A172 (cell line): Measurements from ENCODE around the gene COPZ1. TPM values are rescaled to one million over a fixed set of nuclear protein-coding genes. Genes with fewer than 3 reads are reported as not detected.

Source experiments
- DNase-seq: peaks from one replicate; pipeline ENCODE4 v3.0.0-alpha.2; 2015; ENCODE audit warnings: low spot score
- total RNA-seq: library from RNA; depleted of rRNA; stranded (reverse); fragments of >200 nt; shearing (Covaris generic); gene quantifications from 2 replicates; pipeline ENCODE4 v1.2.3, GENCODE V29; 2014

The COPZ1 gene
- total RNA-seq, 1 experiment from 2014 or later = 209 TPM

DNA sequence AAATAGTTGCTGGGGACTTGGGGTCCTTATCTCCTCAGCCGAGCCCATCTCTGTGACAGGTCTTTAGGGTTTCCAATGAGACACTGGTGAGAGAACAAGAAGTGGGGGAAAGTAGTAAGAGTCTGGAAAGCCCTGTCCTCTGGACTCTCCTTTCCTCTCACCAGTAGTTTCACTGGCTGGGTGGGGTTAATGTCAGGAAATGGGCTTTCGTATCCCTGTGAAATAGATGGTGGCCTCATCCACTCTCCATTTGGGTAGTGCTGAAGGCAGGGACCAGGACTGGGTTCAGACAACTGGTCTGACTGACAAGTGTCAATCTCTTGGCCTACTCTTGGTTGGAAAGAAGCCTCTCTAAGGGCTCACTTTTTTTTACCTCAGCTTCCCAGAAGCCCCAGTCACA, 52.1 kb downstream of the COPZ1 start:
- DNase-seq = no peak

DNA sequence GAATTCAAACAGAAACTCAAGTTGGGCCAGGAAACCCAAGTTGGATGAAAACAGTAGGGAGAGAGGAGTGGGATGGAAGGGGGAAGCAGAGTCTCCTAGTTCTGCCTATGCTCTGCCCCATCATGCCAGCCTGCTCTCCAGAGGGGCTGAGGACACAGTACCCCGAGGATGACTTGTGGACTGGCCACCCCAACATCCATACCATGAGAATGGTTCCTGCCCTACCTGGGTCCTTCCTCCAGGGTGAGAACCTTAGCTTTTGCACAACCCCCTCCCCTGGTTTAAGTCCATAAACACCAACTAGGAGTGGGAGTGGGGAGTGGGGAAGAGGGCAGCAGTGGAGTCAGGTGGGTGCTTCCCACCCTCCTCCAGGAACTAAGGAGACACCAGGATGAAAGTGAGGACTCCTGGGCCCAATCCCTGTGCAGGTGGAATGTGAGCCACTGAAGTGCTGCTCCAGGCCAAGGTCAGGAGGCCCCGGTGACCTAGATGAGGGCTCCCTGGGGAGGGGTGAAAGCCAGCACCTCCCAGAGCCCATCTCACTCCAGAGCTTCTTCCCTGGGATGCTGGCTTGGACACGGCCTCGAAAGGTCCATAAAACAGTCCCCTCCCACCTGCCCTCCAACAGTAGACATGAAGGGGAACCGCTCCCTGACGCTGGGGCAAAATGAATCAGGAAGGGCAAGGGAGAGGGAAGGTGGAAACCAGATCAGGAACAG, 53.0 kb downstream of the COPZ1 start:
- no peak for DNase-seq

DNA sequence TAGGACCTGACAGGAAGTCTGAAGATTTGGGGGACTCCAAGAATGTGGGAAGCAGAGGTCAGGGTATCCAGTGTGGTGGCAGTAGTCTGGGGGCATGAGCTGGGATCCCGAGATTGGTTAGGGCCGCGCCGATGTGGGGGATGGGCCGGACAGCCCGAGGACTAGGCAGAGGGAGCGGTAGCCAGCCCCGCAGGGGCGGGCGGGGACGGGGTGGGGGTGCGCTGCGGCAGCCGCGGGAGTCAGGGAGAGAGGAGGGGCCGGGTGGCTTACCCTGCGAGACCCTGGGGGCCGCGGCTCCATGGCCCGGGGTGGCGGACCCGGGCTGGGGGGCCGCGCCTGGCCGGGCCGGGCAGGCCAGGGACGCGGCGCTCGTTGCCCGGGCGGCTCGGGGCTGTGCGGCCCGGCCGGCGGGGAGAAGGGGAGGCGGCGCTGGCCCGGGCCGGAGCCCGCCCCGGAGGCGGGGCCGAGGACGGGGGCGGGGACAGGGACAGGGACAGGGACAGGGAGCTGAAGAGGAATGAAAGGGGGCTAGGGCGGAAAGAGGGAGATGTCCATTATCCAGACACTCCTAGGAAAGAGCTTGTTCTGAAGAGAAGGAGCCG, 54.0 kb downstream of the COPZ1 start:
- no peak for DNase-seq

DNA sequence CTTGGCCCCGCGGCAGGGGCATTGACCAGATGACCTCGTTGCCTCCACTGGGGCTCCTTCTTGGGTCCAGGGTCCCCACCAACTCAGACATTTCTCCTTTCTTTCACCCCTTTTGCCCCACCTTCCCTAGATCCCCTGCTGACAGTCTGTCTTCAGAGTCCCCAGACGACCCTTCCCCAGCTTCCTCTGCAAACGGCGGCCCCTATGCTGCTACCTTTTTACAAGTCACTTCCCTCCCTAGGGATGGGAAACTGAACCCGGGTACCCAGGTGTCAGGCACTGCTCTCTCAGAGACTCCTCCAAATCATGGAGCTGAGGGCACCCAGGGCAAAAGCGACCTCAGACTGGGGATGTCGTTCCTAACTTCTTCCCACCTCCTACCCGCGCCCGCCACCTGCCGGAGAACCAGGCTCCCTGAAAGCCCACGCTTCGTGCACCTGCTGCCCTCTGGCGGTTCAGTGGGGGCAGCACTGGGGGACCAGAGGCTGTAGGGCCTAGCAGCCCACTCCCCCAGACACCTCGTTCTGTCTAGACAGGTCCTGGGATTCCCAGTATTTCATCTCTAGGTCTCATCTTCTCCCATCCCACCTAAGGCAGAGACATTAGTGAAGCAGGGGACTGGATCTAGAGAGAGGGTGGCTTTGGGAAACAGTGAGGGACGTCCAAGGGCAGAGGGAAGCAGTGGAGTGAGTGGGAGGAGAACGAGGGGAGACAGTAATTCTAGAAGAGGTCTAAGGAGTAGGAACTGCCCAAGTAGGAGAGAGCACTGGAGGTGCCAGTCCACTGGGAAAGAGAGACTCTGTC, 54.7 kb downstream of the COPZ1 start:
- peak; percentile 84 for DNase-seq

DNA sequence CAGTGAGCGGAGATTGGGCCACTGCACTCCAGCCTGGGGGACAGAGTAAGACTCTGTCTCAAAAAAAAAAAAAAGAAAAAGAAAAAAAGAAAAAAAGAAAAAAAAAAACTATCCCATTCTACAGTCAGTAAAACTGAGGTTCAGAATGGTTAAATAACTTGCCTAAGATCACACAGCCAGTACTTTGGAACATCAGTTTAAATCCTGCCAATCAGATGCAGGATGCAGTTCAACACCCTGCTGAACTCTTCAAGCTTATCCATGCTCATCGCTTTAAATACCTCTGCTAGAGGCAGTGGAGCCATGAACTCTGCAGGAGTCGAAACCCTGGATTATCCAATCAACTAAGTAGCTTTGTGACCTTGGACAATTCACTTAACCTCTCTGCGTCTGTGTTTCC, 56.2 kb downstream of the COPZ1 start:
- no peak for DNase-seq

DNA sequence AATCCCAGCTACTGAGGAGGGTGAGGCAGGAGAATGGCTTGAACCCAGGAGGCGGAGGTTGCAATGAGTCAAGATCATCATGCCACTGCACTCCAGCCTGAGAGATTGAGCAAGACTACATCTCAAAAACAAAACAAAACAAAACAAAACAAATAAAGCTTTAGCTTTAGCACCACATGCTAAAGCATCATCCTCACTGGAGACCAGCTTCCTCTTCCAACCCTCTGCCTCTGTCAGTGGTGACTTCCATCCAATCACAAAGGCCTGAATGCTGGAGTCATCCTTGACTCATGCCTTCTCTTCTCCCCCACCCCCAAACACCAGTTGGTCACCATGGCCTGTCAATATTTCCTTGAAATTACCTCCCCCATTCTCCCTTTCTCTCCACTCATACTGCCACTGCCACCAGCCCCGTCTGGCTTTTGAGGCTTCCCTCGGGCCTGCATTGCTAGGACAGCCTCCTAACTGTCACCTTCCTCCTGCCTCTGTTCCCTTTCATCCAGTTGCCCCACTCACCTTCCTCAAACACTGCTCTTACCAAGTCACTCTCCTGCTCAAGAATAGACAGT, 58.2 kb downstream of the COPZ1 start:
- DNase-seq = peak; percentile 89

DNA sequence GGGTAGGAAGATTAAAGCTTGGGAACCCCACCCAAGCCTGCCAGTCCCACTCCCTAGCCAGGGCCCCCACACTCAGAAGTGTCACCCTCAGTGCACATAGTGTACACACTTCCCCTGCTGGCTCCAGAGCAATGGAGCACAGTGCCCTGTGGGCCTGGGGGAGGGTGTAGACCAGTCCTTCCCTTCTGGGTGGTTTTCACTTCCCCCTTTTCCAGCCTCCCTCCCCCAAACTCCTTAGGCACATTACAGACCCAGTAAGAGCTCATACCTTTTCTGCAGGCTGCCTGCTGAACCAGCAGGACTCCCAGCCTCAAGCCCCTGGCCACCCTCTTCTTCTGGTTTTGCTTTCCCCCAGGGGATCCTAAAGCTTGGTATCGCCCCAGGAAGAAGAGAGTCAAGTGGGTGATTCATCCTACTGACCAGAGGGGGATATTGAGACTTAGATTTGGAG, 59.7 kb downstream of the COPZ1 start, which contains the start of gene ZNF385A:
ZNF385A (minus strand) TSS at position 143 of the 451 bp plus-strand sequence. CDS start 219 bp downstream, outside the sequence.
- DNase-seq = no peak

DNA sequence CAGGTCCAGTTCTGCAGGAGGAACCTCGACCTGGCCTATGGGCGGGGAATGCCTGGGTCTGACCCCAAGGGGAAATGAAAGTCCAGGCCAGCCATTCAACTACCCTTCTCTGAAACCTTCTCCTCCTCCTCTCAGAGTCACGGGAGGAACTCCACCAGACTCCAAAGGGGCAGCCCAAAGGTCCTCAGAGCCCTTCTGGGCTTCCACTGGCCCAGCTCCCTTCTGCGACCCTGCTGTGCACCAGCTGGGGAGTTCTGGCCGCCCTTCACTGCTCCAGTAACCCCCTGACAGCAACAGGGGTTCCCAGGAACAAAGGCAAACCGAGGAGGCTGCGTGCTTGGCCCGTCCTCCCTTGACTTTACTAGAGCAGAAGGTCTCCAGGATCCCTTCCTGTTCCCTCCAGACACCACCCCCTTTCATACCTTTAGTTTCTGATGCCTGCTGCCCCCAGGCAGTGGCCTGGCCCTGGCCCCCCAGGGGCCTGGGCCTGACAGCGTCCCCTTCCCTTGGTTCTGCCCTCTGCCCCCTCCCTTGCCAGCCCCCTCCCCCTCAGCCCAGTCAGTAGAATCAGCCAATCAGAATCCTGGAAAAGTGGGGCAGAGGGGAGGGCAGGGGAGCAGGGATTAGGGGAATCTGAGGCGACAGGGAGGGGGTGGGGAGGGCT, 60.5 kb downstream of the COPZ1 start:
- DNase-seq = no peak

DNA sequence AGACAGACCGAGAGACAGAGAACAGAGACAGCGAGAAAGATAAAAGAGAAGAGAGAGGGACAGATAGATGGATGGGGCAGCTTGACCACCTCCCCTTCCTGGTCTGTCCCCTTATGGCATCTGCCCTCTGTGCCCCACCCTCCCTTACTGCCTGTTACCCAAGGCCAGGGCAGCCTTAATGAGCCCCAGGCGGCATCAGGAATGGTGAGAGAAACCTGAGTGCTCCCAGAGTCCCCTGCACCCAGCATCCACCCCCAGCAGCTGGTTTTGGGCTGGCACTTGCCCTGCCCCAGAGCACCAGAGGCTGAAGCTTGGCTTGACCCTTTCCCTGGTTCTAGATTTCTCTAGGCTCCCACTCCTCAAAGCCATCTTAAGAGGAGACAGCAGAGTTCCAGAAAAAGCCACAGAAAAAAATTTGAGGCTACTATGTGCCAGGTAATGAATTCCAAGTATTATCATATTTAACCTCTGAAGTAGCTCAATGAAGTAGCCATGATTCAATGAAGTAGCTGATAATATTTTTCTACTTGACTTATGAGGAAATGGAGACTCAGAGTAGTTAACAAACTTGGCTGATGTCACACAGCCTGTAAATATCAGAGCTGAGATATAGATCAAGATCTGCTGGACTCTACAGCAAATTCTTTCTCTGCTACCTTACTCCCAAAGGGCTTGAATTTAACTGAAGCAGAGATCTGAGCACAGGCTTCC, 61.6 kb downstream of the COPZ1 start:
- no peak for DNase-seq

DNA sequence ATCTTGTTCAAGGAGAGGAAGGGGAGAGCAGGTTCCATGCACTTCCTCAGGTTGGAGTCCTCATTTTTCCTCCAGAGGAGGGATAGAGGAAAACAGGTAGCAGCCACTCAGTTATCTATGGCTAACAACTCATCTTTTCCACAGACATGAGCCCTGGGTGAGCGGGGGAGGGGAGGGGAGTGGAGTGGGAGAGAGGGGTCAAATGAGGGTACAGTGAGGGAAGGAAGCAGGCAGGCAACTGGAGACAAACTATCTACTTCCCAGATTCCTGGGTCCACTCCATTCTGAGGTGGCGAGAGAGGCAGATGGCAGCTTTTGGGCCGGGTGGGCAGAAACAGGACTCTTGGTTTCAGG, 62.2 kb downstream of the COPZ1 start:
- no peak for DNase-seq

DNA sequence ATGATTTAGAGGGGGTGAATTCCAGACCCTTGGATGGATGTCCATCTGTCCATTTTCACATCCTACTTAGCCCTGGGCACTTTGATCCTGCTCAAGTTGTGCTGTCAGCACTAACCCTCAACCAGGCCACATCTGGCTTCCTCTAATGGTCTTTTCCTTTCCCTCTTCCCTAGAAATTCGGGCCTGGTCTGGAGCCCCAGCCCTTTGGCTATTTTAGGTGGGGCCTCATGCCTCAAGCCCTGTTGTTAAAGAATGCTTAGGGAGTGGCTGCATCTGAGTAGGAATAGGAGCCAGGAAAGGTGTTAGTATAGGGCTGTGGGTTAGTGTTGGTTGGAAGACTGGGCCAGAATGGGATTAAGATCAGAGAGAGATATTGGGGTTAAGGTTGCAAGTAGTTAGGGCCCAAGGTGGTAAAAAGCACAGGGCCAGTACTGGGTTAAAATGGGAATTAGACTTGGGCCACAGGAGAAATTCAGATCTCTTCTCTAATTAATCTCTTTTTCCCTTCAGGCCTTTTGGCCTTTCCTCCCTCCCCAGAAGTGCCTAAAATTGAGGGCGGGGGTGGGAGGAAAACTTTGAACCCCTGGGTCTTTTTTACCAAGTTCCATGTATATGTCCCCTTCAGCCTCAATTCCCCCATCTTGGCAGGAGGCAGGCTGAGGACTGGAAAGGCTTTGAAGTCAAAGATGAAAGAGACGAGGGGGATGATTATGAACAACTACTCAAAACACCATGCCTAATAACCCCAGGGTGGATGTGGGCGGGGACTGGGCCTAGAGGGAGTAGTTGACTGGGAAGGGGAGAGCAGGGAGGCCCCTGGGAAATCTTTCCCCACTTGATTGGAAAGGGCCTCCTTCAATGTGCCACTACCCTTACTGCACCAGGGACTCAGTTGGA, 63.6 kb downstream of the COPZ1 start:
- no peak for DNase-seq

DNA sequence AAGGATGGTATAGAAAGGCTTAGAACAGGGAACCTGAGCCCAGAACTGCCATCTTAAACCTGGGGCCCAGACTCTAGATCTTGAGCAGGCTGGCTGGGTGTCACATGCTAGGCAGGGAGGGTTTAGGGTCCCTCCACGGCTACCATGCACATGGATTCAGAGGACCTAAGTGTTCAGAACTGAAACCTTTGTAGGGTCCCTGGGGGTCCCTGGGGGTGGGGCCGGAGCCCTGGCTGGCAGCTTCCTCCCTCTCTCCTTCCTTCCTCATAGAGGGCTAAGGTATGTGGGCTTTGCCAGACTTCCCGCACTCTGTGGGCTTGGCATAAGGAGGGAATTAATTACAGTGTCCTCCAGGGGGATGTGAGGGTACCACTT, 64.2 kb downstream of the COPZ1 start:
- no peak for DNase-seq

DNA sequence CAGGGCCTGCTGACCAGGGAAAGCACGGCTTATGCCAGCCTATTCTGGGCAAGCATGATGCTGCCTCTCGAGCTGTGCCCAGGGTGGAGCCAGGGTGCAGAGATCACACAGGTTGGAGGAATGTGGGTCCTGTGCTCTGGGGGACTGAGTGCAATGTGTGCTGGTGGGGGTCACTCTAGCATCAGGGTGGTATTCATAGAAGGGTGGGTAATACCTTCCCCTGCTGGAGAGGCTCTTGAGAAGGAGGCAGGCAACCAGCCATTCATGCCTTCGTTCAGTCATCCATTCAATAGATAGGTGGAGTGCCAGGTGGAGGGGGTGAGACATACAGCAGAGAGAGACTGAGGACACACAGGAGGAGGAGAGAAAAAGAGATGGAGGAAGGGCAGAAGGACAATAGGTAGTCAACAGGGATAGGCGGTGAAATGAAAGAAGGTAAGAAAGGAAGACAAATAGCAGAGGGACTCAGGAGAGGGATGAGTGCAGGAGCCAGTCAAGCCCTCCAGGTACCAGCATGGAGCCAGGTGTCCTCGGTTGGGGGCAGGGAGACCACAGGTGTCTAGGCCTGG, 64.8 kb downstream of the COPZ1 start:
- no peak for DNase-seq

DNA sequence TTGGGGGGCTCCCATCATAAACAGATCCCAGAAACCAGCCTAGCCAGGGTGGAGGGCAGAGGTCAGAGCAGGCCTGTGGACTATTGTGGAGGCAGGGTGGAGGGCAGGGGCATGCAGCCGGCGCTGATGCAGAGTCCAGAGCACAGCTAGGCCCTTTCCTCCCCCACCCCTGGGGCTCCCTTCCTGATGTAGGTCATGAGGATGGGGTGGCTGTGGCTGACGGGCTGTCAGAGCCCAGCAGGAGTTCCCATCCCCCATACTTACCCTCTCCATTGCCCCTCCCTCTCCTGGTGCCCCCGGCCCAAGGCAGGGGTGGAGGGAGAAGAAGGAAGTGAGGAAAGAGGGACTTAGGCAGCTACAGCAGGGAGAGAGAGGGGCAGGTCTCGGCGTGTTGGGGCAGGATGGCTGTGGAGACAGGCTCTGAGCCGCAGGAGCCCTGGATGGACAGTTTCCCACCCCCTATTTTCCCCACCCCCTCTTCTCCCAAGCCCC, 65.3 kb downstream of the COPZ1 start:
- no peak for DNase-seq

DNA sequence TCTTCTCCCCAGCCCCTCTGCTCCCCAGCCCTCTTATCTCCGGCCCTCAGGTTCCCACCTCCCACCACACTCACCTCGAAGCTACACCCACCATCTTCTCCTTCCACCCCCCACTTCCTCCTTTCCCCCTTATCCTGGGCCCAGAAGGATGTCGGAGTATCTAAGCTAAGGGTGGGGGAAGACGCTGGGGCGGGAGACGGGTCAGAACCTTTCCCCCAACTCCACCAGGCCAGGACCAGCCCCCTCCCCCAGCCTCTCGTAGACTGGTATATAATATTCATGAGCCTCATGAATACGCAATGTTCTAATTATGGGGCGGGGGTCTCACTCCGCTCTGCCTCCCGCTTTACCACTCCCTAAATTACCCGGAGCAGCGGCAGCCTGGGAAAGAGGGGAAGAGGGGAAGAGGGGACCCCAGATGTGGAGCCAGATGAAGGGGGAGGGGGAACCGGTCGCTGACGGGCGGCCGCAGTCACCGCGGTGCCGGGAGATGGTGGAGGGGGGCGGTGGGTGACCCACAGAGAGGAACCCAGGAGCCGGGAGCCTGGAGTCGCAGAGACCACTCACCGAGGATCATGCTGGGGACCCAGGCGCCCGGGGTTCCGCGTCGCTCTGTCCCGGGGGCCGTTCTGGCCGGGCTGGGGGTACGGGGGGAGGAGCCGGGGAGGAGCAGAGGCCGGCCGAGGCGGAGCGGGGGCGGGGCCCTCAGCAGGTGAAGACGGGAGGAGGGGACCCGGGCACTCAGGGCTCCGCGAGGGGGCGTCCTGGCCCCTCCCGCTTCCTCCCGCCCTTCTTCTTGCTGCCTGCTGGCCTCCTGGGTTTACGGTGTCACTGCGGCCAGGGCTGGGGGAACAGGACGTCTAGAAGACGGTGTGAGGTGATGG, 66.0 kb downstream of the COPZ1 start:
- no peak for DNase-seq

DNA sequence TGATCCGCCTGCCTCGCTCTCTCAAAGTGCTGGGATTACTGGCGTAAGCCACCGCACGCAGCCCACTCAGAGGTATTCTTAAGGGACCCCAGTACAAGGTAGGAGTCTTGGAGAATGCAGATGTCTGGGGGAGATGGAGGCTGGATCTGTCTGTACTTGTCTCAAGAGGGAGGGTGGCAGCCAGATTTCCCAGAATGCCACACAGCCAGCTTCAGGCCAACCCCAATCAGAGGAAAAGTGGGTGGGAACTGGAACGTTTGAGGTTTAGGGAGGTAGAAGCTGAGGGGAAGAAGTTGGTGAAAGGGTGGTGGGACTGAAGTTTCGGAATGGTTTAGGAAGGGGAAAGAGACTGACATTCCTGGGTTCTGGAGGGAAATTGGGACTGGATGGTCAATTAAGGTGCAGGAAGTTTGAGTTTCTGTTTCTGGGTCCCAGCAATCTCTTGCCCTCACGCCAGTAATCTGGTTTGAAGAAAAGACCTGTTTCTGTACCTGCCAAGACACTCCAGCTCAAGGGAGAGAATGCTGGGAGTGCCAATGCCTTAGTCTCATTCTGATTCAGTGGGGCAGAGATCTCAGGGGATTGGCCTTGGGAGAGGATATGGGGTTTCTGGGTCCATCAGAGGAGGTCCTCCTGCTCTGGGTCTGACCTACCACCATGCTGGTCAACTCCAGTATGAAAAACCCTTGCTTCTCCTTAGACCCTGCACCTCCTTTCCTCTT, 67.7 kb downstream of the COPZ1 start:
- DNase-seq = no peak

DNA sequence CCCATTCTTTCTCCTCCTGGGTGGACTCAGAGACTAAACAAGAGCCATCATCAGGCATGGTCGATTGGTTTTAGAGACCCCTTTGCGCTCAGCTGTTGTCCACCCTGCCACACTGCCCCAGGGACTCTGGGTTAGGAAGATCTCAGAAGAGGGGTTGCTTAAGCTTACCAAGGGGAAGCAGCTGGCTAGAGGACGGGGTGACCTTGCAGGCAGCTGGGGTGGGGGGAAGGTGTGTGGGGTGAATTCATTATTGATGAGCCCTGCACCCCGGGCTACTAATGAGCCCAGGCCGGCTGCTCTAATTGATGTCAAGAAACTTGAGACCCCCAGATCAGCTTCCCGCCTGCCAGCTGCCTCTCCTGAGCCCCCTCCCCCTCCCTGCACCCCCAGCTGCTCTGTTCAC, 68.3 kb downstream of the COPZ1 start:
- DNase-seq = no peak

DNA sequence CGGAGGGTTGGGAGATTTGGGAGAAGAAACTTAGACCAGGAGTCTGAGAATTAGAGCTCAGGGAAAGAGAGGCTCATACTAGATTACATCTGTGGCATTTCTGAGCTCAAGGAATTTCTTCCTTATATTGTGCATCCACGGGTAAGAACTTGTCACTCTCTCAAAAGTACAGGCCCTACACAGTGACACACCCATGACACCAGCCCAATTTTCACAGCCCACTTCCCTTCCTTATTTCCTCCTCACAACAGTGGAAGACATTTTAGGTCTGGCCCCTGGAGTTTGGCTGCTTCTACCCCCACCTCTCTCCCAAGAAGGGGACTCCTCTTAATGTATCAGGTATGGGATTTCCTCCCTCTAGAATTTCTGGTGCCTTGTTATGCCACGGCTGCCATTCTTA, 68.8 kb downstream of the COPZ1 start:
- DNase-seq = no peak
